GM12801 (cell line): Measurements from ENCODE around the gene SRRM5.

Experiments used
- TF ChIP-seq, protein P1 (sequence below): IDR thresholded peaks from one replicate; pipeline ENCODE4 v1.5.1; 2011; ENCODE audit warnings: control low read depth; ENCODE audit not compliant: insufficient read length; ENCODE audit errors: extremely low read depth

The SRRM5 gene

DNA sequence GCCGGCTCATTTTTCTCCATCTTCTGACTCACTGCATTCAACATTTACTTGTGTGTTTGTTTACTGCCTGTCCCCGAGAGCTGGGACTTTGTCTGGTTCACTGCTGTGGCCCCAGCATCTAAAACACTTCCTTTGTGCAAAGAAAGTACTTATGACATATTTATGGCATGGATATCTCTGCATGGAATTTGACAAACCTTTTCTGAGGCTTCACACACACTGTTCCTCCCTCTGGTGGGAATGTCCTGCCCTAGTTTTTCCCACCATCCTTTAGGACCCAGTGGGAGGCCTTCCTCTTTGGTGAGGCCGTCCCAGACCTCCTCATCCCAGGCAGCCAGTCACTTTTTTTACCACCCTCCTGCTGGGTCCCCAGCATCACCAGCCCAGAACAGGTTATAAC is 1.4 kb upstream of the SRRM5 start:
- TF ChIP-seq, protein P1, sequence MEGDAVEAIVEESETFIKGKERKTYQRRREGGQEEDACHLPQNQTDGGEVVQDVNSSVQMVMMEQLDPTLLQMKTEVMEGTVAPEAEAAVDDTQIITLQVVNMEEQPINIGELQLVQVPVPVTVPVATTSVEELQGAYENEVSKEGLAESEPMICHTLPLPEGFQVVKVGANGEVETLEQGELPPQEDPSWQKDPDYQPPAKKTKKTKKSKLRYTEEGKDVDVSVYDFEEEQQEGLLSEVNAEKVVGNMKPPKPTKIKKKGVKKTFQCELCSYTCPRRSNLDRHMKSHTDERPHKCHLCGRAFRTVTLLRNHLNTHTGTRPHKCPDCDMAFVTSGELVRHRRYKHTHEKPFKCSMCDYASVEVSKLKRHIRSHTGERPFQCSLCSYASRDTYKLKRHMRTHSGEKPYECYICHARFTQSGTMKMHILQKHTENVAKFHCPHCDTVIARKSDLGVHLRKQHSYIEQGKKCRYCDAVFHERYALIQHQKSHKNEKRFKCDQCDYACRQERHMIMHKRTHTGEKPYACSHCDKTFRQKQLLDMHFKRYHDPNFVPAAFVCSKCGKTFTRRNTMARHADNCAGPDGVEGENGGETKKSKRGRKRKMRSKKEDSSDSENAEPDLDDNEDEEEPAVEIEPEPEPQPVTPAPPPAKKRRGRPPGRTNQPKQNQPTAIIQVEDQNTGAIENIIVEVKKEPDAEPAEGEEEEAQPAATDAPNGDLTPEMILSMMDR, result no peak

DNA sequence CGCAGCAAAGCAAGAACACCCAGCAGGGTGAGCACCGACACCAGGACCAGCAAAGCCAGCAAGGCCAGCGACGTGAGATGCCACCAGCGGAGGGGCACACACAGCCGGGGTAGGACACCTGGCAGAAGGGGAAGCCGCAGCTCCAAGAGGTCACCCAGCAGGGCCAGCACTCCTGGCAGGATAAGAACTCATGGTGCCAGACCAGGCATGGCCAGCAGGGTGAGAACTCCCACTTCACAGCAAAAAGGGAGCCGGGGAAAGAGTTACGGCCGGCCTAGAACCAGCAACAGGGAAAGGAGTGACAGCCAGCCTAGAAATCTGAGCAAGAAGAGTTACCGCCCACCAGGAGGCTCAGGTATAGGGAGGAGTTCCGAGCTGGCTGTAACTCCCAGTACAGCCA is 486 bp downstream of the SRRM5 start:
- TF ChIP-seq, protein P1, result no peak

DNA sequence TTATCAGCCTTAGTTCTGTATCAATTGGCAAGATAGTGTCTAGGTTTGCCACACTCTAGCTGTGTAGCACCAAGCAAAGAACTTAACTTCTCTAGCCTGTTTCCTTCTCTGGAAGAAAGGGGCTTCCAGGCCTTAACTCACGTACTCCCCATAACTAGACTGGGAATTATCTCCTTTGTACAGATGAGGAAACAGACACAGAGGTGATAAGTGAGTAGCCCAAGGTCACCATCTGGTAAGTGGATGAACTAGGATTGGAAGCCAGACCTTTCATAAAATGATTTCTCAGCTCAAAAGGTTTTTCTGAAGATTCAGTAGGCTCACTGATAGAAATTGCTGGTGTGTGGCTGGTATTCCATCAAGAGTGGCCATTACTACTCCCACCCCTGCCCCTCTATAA is 4.4 kb downstream of the SRRM5 start:
- TF ChIP-seq, protein P1, result no peak

DNA sequence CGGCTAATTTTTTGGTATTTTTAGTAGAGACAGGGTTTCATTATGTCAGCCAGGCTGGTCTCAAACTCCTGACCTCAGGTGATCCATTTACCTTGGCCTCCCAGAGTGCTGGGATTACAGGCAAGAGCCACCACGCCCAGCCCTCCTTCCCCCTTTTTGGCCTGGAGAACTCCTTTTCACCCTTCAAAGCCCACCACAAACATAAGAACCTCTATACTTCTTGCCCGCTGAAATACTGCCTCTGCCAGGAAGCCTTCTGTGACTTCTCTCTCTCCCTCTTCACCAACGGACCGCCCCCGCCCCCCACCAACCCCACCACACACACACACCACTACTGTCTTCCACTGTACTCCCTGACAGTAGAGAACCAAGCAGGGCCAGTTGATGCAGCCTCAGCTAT is 5.1 kb downstream of the SRRM5 start:
- TF ChIP-seq, protein P1, result no peak

DNA sequence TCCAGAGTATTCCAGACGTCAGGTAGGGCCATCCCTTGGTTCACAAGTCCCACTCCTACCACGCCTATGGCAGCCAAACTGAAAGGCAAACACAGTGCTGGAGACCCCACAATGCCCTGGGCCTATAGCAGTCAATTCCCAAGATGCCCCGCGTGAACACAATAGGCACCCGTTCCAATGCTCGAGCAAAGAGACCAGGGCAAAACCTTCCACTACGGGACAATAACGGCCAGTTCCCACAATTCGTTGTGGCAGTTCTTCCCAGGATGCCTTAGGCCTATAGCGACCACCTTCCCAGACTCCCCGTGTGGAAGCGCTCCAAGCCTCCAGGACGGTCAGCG is 7.0 kb downstream of the SRRM5 start:
- TF ChIP-seq, protein P1, result no peak

DNA sequence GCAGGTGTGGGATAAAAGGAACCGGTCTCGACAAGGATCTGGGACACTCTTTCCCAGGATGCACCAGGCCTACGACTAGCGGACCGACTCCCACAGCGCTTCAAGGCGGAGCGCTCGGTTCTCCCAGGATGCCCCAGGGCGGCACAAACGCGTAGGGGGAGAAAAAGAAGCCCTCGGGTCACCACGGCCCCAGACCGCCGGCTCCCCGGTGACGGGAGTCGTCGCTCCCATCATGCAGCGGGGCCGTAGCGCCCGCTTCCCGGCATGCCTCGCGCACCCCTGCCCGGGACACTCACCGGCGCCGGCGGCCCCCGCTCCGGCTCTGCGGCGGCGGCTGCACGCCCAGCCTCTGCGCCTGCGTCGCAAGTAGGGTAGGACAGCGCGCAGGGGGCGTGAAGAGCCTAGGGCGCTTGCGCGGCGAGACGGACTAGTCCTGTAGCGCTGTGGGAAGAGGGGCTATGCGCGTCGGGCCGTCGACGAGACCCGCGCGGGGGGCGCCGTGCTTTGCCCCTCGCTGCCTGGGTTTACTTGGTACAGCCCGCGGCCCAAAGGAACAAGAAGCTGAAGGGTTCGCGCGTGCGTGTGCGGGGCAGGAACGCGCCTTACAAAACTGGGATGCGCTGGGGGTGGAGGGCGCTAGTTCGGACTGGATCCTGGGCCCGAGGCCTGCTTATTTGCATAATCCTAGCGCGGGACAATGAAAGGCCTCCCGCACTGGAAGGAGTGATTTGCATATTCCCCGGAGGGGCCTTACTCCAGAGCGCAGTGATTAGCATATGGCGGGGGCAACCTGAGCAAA is 7.6 kb downstream of the SRRM5 start, which contains the start of gene ZNF428:
ZNF428 (minus strand) TSS at position 368 of the 799 bp plus-strand sequence. CDS start 5,325 bp downstream, outside the sequence.
- TF ChIP-seq, protein P1, result no peak

DNA sequence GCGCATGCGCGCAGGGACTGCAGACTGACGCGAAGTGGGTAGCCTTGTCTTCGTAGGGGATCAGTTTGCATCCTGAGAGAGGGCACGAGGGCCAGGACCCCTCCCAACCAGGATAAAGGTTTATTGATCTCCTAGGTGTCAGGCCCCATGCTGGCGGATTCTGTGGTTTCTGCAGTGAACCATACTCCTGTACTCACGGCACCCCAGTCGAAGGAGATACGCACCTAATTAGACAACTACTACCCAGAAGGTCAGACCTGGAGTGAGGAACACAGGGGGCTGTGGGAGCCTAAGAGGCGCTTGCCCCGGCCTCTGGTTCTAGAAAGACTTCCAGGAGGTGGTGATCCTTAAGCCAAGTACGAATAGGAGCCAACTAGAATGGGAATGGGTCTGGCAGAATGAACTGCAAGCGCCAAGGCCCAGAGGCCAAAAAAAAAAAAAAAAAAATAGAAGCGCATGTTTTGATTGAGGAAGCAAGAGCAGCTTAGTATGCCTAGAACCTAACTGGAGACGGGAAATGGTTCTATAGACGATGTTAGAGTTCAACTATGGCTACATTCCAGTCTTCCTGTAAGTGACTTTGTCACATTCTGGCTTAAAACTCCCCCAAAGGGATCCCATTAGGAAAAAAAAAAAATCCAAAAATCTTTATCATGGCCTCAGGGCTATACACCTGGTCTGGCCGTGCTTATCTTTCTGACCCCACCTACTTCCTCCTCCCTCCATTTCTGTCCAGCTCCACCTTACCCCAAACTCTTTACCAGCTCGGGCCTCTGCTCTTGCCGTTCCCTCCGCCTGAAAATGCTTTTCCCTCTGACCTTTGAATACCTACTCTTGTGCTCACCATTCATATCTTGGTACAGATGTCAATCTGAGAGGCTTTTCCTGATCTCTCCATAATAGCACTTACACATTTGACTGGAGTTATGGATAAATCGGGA is 8.4 kb downstream of the SRRM5 start:
- TF ChIP-seq, protein P1, result no peak
